ENCODE measurements around the gene IQGAP3.

GRCh38 chr1:156551066-156551643 is 21.2 kb downstream of the IQGAP3 start:
- TF ChIP-seq CTCF (IDR thresholded peaks at IDR 0.05) (no peak), ZFX (IDR thresholded peaks at IDR 0.05; ENCODE audit: borderline replicate concordance) (no peak)

All from 22Rv1 (cell line).